GM18502 (cell line): Measurements from ENCODE around the gene DHRS4.
"Not testable (repeated sequence)": the region's sequence is repeated elsewhere in the genome, so short reads cannot be mapped to it uniquely, and the experiment has no call there.

Experiments used
- ATAC-seq: cut with Tn5 transposase; IDR thresholded peaks from one replicate; pipeline ENCODE4 v1.9.1; 2021; ENCODE audit warnings: mild to moderate bottlenecking; ENCODE audit not compliant: unreplicated experiment, poor library complexity

DHRS4 gene

DNA sequence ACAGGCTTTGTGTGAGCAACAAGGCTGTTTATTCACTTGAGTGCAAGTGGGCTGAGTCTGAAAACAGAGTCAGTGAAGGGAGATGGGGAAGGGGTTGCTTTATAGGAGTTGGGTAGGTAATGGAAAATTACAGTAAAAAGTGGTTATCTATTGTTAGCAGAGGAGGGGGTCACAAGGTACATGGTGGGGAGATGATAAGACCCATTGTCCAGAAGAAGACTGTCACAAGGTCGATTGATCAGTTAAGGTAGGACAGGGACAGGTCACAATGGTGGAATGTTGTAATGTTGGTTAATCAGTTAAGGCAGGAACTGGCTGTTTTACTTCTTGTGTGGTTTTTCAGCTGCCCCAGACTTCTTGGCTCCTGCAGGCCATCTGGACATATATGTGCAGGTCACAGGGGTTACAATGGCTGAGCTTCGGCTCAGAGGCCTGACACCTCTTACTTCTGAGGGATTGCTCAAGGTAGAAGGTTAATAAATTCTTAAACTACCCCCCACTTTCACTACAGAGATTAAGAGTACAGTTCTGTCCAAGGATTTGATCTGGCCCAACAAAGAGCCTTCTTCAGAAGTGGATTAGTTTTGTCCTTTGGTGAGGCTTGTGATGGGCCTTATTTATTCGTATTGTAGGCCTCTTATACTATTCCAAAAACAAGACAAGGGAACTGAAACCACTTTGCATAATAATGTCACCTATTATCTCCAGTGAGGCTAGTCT lies 13.8 kb upstream of the DHRS4 start:
- ATAC-seq, result no peak

DNA sequence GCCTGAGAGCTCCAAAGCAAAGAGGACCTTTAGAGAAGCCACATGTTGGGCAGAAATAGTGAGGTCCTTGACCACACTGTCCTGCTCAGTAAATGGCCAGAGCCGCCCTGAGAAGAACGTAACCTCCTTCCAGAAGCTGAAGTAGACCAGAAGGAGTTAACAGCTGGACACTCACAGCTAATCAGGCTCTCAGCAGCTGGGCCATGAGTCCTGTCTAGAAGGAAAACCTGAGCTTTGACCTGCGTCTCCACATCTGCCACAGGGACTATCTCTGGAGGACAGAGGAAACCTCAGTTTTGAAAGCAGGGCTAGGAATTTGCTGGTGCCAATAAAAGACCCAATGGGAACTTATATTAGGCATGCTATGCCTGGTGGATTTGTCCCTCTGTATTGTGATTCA lies 12.3 kb upstream of the DHRS4 start:
- ATAC-seq, result no peak

DNA sequence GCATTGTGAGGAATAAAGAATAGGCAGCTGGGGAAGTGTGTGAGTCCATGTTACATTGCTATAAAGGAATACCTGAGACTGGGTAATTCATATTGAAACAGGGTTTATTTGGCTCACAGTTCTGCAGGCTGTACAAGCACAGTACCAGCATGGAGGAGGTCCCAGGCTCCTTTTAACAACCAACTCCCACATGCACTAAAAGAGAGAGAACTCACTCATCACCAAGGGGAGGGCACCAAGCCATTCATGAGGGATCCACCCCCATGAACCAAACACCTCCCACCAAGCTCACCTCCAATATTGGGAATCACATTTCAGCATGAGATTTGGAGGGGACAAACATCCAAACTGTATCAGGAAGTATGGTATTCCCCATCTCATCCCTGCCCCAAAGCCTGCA lies 11.9 kb upstream of the DHRS4 start:
- no peak for ATAC-seq

DNA sequence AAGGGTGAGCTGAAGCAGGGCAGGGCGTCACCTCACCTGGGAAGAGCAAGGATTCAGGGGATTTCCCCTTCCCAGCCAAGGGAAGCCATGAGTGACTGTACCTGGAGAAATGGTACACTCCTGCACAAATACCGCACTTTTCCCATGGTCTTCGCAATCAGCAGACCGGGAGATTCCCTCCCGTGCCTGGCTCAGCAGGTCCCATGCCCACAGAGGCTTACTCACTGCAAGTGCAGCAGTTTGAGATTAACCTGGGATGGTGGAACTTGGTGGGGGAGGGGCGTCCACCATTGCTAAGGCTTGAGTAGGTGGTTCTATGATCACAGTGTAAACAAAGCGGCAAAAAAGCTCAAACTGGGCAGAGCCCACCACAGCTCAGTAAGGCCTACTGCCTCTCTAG lies 11.0 kb upstream of the DHRS4 start:
- no peak for ATAC-seq

DNA sequence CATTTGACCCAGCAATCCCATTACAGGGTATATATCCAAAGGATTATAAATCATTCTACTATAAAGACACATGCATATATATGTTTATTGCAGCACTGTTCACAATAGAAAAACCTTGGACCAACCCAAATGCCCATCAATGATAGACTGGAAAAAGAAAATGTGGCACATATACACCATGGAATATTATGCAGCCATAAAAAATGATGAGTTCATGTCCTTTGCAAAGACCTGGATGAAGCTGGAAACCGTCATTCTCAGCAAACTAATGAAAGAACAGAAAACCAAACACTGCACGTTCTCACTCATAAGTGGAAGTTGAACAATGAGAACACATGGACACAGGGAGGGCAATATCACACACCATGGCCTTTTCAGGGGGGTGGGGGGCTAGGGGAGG lies 4.5 kb upstream of the DHRS4 start:
- ATAC-seq, result not testable (repeated sequence)

DNA sequence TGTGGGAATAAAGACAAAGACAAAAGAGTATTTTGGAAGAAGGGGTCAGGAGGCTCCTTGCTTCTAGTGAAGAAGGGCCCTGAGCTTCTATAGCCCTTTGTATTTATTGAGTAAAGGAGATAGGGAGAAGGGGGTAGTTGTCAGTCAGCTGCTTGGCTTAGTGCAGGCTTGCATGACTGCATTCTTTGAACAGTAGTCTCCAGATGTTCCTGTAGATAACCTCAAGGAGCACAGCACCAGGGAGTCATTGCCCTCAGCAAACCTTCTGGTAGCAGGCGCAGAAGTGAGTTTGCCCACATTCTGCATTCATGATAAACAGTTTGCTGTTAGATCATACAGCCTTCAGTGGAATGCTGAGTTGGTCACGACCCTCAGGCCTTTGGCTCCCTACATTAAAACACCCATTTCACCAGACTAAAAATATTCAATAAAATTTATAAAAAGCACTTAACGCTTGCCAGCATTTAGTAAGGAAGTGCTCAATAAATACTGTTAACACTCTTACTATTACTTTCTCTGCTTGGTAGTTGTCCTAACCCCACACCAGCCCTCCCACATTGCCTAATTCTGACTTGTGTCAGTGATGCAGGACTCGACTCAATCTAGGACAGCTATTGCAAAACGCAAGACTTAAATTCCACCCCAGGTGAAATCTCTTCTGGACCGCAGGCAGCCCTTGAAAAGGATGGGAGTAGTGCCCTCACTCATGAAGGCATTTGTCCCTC lies 3.0 kb upstream of the DHRS4 start:
- ATAC-seq, result no peak

DNA sequence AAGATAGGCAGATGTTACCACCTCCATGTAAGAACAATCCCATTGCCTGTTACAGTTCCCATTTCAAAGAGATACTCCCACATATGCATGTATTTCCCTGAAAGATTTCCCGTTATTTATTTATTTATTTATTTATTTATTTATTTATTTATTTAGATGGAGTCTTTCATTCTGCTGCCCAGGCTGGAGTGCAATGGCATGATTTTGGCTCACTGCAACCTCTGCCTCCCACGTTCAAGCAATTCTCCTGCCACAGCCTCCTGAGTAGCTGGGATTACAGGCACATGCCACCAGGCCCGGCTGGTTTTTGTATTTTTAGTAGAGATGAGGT lies 2.5 kb upstream of the DHRS4 start:
- ATAC-seq, result not testable (repeated sequence)

DNA sequence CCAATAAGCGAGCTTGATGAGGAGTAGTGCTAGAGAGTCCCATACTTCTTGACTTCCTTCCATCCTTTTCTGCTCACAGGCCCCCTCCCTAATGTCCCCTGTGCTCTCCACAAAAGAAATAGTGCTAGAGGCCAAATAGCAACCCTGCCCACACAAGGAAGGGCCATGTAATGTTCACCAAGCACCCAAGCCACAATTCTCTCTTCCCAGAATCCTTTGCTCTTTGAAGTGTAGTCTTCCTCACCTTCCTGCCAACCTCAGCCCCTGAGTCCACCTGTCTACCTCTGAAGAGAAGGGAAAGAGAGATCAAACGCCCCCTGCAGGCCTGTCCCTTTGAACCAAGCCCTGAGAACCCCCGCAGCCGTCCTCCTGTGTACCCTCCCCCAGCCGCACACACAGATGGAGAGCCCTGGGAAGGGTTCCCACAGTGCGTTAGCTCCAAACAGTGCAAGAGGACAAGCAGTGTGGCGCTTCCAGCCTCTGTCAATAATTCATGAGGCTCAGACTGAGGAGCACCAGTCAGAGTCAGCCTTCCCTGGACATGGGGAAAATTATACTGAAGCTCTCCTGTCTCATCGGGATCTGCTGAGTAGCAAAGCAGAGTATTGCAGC lies 1.9 kb upstream of the DHRS4 start:
- no peak for ATAC-seq

DNA sequence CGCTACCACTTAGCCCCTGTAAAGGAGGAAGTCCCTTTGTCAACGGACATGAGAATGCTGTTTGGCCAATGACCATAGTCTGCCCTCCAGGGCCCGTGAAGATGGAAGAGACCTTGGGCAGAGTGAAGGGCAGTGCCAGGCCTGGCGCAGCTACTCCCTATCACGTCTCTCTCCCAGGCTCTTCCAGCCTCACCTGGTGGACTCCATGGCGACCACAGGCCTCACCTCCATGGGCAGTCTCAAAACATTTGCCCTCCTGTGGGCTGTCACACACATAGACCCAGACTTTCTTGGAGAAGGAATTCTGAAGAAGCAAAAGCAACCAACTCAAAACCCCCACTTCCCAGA lies 480 bp upstream of the DHRS4 start:
- ATAC-seq, result not testable (repeated sequence)

DNA sequence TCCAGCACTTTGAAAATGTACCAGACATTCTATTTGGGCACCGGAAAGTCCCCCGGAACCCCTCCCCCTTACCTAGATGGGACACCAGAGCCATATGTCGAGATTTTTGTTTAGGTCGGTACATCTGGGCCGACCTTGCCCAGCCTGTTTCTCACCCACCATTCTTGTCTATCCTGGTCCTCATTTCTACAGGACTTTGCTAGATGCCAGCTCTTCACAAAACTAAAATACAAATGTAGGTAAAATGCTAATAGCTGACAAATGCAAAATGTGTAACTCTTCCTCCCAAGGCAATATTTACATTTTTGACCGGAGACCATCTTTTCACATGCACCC lies 677 bp downstream of the DHRS4 start:
- peak; percentile 40 for ATAC-seq

DNA sequence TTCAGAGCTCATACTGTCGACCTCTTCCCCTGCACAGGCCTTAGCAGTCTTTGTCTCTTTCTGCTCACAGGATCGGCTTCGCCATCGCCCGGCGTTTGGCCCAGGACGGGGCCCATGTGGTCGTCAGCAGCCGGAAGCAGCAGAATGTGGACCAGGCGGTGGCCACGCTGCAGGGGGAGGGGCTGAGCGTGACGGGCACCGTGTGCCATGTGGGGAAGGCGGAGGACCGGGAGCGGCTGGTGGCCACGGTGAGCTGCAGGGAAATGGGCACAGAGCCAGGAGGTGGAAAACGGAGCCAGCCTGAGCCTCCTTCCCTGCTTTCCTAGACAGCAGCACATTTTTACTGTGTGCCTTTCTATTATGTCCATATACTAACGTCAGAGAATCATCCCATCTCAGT lies 1.4 kb downstream of the DHRS4 start:
- not testable (repeated sequence) for ATAC-seq

DNA sequence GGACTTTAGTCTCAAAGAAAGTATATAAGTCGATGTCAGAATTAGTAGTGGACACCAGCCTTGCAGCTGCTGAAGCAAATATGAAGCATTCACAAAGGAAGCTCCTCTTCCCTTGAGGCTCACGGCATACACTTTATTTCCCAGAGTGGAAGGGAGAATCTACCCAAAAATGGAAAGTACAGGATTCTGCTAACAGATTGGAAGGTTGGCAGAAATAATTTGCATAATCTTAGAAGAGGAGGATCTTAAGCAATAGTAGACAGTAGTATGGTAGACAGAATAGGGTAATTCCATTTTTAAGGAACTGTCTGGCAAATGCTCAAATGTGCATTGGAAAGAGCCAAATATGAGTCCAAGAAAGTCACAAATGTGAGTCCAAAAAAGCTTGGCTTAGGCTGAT lies 2.2 kb downstream of the DHRS4 start:
- not testable (repeated sequence) for ATAC-seq

DNA sequence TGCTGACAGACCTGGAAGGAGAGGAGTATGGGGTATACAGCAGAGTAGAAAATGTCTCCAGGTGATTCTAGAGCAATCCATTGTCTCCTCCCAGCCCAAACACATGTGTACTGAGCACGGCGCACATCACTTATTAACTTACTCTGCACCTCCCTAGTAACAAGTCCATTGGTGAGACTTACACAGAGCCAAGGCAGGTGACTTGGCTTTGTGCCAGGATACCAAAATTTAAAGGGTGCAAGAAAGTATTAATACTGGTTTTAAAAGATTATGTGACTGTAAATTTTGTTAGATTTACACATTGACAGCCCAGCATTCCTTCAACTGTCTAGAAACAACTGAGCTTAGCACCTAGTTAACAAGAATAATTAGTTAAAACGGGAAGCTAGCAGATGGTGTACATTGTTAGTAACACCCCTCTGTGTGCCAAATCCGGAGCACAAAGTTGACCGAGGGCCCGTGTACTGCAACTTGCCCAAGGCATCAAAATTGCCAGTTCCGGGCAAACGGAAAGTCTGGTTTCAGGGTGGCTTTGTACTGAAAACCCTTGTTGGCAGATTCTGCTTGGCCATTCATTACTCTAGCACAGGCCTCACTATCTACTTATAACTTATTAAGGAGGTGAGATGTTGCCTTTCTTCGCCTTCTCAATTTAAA lies 4.5 kb downstream of the DHRS4 start:
- ATAC-seq, result not testable (repeated sequence)

DNA sequence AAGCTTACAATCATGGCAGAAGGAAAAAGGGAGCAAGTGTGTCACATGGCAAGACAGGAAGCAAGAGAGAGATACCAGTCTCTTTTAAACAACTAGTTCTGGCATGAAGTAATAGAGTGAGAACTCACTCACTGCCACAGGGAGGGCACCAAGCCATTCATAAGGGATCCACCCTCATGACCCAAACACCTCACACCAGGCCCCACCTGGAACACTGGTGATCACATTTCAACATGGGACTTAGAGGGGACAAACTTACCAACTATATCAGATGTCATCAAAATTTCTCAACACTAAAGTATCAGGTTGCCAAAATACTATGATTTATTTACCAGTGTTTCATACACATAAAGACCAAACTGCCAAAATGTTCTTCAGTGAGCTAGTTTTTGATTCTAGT lies 7.3 kb downstream of the DHRS4 start:
- ATAC-seq, result not testable (repeated sequence)

DNA sequence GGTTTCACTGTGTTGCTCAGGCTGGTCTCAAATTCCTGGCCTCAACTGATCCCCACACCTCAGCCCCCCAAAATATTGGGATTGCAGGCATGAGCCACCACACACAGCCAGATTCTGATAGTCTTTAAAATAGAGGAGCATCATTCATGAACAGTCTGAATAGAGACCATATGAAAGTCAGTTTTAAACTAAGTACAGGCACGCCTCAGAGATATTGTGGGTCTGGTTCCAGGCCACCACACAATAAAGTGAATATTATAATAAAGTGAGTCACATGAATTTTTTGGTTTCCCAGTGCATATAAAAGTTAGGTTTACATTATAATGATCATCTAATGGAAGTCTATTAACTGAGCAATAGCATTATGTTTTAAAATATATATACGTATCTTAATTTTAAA lies 8.1 kb downstream of the DHRS4 start:
- ATAC-seq, result not testable (repeated sequence)

DNA sequence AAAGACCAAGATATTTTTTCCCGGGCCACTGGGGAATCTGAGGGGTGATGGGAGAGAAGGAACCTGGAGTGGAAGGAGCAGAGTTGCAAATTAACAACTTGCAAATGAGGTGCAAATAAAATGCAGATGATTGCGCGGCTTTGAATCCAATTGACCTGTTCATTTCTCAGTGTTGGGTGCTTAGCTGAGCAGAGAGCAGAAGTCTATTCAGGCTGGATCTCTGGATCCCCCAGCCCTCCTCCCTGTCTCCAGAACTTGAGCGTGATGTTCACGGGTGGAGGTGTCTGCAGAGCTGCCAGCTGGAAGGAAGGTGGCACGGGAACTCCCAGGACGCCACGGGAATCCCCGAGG lies 15.5 kb downstream of the DHRS4 start:
- ATAC-seq, result not testable (repeated sequence)

DNA sequence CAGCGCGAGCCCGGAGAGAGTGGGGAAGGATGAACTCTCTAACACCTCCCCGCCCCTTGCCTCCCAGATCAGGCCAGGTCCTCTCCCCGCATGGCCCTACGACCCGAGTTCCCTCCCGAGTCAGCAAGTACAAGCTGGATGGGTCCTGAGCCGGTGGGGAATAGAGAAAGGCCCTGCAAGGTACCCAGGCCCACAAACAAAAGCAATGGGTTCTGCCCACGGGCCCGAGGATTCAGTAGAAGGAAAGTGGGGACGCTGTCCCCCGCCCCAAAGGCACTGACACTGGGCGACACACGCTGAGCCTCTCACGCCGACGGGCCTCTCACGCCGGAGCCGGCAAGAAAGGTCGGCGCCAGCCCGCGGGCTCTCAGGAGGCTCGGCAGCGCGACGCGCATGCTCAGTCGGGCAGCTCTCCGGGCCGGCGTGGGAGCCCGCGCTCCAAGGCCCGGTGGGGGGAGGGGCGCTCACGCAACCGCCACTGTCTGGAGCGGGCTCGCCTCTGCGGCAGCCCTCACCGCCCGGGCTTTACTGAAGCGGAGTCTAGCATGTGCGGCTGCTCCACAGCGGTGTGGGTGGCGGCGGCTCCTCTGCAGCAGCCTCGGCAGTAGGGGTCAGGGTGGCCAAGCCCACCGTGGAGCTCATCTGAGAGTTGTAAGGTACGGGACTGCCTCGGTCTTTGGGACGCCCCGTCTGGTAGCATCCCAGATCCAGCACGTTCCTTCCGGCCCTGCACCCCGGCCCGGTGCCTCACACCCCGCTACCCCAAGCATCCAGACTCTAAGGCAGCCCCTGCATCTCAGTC lies 16.1 kb downstream of the DHRS4 start:
- peak; percentile 82 for ATAC-seq

DNA sequence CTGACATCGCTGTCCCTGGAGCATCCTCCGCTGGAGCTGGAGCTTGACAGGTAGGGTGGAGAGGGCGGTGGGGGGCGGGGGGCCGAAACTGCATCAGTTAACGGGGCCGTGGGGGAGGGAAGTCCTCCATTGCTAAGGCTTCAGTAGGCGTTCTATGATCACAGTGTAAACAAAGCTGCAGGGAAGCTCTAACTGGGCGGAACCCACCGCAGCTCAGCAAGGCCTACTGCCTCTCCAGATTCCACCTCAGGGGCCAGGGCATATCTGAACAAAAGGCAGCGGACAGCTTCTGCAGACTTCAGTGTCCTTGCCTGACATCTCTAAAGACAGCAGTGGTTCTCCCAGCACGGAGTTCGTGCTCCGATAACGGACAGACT lies 16.7 kb downstream of the DHRS4 start:
- ATAC-seq, result not testable (repeated sequence)

DNA sequence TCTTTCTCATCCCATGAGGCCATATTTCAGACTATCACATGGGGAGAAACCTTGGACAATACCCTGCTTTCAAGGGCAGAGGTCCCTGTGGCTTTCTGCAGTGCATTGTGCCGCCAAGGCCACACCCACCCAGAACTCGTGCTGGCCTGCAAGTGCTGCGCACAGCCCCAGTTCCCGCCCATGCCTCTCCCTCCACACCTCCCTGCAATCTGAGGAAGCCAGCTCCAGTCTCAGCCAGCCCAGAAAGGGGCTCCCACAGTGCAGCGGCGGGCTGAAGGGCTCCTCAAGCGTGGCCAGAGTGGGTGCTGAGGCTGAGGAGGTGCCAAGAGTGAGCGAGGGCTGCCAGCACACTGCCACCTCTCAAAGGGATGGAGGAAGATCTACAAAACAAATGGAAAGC lies 19.6 kb downstream of the DHRS4 start:
- ATAC-seq, result not testable (repeated sequence)

DNA sequence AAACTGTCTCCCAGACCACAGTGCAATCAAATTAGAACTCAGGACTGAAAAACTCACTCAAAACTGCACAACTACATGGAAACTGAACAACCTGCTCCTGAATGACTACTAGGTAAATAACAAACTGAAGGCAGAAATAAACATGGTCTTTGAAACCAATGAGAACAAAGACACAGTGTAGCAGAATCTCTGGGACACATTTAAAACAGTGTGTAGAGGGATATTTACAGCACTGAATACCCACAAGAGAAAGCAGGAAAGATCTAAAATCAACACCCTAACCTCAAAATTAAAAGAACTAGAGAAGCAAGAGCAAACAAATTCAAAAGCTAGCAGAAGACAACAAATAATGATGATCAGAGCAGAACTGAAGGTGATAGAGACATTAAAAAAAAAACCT lies 20.5 kb downstream of the DHRS4 start:
- not testable (repeated sequence) for ATAC-seq

DNA sequence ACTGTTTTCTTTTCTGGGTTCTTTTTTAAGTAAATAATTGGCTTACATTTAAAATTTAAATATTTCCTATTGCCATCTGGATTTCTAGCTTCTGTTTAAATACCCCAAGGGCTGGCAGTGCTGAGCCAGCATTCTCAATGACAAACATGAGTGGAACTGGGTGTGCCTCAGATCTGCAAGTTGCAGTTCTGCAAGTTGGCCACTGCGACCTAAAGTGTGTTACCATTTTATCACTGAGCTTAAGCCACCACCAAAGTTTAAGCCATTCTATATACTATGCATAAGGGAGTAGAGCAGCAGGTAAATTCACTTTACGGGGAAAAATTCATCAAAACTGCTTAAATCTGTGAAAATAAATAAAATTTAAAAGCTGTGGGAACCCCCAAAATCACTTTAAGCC lies 23.6 kb downstream of the DHRS4 start:
- ATAC-seq, result peak; percentile 57
